ENCODE results near the gene C11orf54.

GRCh38 chr11:93718057-93718563 is 23.4 kb upstream of the C11orf54 start:
- TF ChIP-seq CTCF (conservative IDR thresholded peaks at IDR 0.05; ENCODE audit: low read length) (no peak), EZH2phosphoT487 (IDR thresholded peaks at IDR 0.05; ENCODE audit: borderline replicate concordance) (no peak)
